Measurements from ENCODE around the gene RPL10L.

DNA sequence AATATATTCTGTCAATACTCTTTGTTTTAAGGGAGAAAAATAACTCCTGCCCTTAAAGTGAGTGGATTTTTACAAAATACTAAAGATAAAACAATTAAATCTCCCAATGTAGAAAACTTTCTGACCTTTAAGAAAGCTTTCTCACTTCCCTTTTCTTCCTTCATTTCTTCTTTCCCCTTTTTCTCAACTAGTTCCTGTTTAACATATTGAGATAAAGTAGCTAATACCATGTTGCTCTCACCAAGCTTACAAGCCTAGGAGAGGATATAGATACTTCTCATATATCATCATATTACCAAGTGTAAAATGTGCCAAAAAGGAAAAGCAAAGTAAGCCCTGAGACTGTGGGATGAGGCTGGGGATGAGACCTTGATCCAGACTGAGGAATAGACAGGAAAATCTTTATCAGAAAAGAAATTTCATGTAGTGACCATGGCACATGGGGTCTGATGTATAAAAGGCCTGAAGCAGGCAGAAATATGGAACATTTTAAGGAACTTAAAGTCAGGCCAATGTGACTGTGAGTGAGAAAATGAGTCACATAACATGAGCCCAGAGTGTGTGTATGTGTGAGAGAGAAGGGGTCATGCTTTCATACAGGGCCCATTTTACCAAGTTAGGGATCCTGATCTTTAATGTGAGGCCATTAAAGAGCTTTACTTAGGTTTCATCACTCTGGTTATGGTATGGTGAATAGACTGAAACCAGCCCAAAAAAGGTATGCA is 1.6 kb upstream of the RPL10L start:
- TF ChIP-seq, protein P1, sequence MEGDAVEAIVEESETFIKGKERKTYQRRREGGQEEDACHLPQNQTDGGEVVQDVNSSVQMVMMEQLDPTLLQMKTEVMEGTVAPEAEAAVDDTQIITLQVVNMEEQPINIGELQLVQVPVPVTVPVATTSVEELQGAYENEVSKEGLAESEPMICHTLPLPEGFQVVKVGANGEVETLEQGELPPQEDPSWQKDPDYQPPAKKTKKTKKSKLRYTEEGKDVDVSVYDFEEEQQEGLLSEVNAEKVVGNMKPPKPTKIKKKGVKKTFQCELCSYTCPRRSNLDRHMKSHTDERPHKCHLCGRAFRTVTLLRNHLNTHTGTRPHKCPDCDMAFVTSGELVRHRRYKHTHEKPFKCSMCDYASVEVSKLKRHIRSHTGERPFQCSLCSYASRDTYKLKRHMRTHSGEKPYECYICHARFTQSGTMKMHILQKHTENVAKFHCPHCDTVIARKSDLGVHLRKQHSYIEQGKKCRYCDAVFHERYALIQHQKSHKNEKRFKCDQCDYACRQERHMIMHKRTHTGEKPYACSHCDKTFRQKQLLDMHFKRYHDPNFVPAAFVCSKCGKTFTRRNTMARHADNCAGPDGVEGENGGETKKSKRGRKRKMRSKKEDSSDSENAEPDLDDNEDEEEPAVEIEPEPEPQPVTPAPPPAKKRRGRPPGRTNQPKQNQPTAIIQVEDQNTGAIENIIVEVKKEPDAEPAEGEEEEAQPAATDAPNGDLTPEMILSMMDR (conservative IDR thresholded peaks at IDR 0.05; ENCODE audit: low read depth, low read length), result no peak
- TF ChIP-seq, protein P2, sequence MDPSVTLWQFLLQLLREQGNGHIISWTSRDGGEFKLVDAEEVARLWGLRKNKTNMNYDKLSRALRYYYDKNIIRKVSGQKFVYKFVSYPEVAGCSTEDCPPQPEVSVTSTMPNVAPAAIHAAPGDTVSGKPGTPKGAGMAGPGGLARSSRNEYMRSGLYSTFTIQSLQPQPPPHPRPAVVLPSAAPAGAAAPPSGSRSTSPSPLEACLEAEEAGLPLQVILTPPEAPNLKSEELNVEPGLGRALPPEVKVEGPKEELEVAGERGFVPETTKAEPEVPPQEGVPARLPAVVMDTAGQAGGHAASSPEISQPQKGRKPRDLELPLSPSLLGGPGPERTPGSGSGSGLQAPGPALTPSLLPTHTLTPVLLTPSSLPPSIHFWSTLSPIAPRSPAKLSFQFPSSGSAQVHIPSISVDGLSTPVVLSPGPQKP (IDR thresholded peaks at IDR 0.05; ENCODE audit: borderline replicate concordance, low read depth, low read length), result no peak
- TF ChIP-seq BHLHE40 (IDR thresholded peaks at IDR 0.05; ENCODE audit: low read depth, low read length), result no peak
- no peak for TF ChIP-seq POLR2A (IDR thresholded peaks at IDR 0.05; ENCODE audit: low read depth, low read length)
- no peak for TF ChIP-seq FOS (IDR thresholded peaks at IDR 0.05; ENCODE audit: low read depth, low read length)
- no peak for TF ChIP-seq RCOR1 (IDR thresholded peaks at IDR 0.05; ENCODE audit: insufficient replicate concordance, low read length)
- no peak for TF ChIP-seq SMC3 (IDR thresholded peaks at IDR 0.05; ENCODE audit: low read depth, low read length)
- no peak for TF ChIP-seq MAZ (IDR thresholded peaks at IDR 0.05; ENCODE audit: borderline replicate concordance, low read depth, low read length)
- TF ChIP-seq, protein P3, sequence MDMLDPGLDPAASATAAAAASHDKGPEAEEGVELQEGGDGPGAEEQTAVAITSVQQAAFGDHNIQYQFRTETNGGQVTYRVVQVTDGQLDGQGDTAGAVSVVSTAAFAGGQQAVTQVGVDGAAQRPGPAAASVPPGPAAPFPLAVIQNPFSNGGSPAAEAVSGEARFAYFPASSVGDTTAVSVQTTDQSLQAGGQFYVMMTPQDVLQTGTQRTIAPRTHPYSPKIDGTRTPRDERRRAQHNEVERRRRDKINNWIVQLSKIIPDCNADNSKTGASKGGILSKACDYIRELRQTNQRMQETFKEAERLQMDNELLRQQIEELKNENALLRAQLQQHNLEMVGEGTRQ (IDR thresholded peaks at IDR 0.05; ENCODE audit: low read depth, low read length), result no peak
- TF ChIP-seq NFE2L2 (IDR thresholded peaks at IDR 0.05; ENCODE audit: low read depth, low read length), result no peak
- TF ChIP-seq CHD1 (IDR thresholded peaks at IDR 0.05; ENCODE audit: low read depth, low read length), result no peak
- no peak for TF ChIP-seq CEBPB (IDR thresholded peaks at IDR 0.05; ENCODE audit: low read depth, low read length)
- no peak for TF ChIP-seq RFX5 (IDR thresholded peaks at IDR 0.05; ENCODE audit: low read depth, low read length)

Data from IMR-90 (cell line).